ENCODE data around the gene ADARB1. TPM values are rescaled to one million over a fixed set of nuclear protein-coding genes. Genes with fewer than 3 reads are reported as not detected.
"Not testable (repeated sequence)": the region's sequence is repeated elsewhere in the genome, so short reads cannot be mapped to it uniquely, and the experiment has no call there.

ADARB1 gene, protein sequence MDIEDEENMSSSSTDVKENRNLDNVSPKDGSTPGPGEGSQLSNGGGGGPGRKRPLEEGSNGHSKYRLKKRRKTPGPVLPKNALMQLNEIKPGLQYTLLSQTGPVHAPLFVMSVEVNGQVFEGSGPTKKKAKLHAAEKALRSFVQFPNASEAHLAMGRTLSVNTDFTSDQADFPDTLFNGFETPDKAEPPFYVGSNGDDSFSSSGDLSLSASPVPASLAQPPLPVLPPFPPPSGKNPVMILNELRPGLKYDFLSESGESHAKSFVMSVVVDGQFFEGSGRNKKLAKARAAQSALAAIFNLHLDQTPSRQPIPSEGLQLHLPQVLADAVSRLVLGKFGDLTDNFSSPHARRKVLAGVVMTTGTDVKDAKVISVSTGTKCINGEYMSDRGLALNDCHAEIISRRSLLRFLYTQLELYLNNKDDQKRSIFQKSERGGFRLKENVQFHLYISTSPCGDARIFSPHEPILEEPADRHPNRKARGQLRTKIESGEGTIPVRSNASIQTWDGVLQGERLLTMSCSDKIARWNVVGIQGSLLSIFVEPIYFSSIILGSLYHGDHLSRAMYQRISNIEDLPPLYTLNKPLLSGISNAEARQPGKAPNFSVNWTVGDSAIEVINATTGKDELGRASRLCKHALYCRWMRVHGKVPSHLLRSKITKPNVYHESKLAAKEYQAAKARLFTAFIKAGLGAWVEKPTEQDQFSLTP
- 5.0 and 5.9 TPM in 2 replicates for total RNA-seq (2014; rRNA removed; shearing (Covaris generic))

- peak; percentile 36 for DNase-seq (ENCODE audit: low read depth)
Observed at GRCh38 chr21:45074048-45074817, at the start of gene ADARB1. Gene ADARB1, plus strand, starts transcription at chr21:45074580. Its CDS starts 97,077 bp downstream, at chr21:45171657.

GRCh38 chr21:45026066-45026745, 48.2 kb upstream of the ADARB1 start:
- DNase-seq (ENCODE audit: low read depth) = no peak

DNA sequence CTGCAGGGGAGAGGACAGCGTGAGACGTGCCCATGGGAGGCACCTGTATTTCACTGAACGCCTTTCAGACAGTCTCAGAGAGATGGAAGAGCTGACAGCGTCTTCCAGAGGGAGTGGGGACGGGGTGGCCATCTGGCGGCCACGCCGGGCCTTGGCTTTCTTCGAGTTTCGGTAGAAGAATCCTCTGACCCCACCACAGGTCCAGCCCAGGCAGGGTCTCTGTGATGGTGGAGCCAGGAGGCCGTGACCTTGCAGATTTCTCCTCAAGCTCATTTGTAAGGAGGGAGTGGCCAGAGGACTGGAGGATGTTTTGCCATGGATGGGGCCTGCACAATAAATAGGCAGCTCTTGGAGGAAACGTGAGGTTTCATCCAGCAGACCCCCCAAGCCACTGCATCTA, 47.6 kb upstream of the ADARB1 start:
- no peak for DNase-seq (ENCODE audit: low read depth)

DNA sequence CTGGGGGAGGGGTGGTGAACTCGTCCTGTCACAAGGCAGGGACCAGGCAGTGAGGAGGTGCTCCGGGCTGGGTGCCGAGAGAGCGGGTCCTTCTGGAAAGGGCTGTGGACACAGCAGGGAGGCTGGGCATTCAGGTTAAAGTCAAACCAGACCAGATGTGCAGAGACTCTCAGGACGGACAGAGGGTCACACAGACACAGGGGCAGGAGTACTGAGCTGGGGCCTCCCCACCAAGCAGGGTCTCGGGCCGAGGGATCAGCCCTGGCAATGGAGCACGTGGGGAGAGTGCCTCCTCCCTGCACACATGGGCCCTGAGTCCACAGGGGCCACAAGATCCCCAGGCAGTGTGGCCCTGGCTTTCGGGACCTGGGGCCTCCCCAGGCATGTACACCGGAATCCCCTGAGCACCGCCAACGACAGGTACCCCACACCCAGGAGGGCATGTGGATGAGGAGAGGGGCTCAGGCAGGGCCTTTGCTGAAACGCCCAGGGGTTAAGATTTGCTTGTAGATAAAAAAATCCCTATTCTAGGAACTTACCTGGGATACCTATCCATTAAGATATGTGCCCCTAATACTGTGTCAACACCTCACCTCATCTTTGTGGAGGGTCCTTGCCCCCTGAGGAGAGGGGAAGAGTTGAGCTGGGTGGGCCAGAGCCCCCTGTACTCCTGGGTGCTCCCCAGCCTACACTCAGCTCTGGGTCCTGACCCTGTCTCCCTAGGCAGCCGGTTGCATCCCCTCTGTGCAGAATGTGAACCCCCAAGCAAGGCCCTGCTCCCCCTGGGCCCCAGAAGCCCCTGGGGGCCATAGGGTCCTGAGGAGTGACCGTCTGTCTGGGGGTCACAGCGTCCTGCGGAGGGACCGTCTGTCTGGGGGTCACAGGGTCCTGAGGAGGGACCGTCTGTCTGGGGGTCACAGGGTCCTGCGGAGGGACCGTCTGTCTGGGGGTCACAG, 46.9 kb upstream of the ADARB1 start:
- DNase-seq (ENCODE audit: low read depth) = no peak

DNA sequence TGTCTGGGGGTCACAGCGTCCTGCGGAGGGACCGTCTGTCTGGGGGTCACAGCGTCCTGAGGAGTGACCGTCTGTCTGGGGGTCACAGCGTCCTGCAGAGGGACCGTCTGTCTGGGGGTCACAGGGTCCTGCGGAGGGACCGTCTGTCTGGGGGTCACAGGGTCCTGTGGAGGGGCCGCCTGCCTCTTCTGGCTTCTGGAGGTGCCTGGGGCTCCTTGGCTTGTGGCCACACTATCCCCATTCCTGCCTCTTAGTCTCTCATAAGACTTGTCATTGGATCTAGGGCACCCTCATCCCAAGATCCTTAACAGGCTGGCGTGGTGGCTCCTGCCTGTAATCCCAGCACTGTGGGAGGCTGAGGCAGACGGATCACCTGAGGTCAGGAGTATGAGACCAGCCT, 45.7 kb upstream of the ADARB1 start:
- DNase-seq (ENCODE audit: low read depth) = not testable (repeated sequence)

GRCh38 chr21:45029298-45029947, 45.0 kb upstream of the ADARB1 start:
- DNase-seq (ENCODE audit: low read depth) = no peak

DNA sequence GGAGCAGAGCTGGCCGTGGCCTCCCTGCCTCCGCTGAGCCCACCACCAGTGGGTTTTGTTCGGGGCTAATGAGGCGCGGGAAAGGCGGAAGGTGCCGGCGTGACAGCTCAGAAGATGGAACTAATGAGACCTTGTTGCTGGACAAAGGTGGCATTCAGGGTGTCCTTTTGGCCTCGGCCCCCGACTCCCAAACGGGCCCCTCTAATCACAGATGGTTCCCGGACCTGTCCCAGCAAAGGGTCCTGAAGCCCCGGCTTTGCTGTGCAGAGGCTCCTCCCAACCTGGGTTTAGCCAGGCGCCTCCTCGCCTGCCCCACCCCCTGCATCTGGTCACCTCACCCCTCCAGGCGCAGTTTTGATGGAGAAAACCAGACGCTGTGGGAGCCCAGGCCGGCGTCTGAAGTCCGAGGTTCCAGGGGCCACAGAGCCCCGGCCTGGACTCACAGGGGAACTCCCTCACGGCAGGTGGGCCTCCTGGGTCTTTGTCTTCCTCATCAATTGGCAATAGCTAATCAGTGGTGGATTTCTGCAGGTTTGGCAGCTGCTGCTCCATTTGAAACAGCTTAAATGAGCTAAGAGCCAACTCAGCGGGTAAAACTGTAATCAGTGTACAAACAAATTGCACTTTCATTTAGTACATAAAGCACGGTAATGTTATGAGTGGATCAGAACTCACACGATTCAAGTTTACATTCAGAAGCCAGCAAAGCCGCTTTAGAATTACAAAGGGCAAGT, 44.3 kb upstream of the ADARB1 start:
- DNase-seq (ENCODE audit: low read depth) = no peak

DNA sequence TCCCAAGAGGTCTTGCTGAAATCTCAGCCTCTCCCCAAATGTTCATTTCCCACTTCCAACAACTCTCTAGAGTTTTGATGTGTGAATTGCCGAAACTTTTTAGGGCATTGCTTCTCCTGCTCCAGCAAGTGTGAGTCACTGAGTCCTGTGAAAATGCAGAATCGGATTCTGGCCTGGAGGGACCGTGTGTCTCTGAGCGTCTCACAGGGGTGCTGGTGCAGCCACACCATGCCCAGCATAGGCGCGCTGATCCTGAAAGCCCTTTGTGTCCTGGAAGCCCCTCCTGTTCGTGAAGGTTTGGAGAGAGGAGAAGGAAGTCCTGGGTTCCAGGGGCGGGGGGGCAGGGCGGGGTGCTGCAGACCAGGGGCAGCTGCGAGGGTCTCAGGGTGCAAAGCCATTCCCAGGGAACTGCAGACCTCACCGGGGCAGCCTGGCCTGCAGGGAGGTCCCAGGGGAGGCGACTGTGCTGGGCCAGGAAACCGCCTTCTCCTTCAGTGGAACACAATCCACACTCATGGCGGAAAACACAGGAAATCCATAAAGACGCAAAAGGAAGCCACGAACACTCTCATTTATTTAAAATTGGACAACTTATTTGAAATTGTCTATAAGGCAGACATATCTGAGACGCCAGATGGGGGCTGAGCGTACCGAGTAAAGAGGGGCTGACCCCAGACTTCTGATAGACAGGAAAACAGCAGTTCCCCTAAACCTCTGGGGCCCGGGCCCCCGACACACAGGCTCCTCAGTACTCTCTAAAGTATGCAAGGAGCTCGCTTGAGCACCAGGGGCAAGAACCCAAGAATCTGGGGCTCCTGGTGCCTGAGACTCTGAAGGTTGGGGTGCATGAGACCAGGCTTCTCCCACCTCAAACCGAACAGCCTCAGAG, 43.5 kb upstream of the ADARB1 start:
- DNase-seq (ENCODE audit: low read depth) = no peak

GRCh38 chr21:45031571-45032191, 42.7 kb upstream of the ADARB1 start:
- DNase-seq (ENCODE audit: low read depth) = no peak

- DNase-seq (ENCODE audit: low read depth) = no peak
Observed at GRCh38 chr21:45032332-45032731, 42.0 kb upstream of the ADARB1 start.

GRCh38 chr21:45032977-45033710, 41.2 kb upstream of the ADARB1 start:
- DNase-seq (ENCODE audit: low read depth) = no peak

GRCh38 chr21:45033791-45034555, 40.4 kb upstream of the ADARB1 start:
- DNase-seq (ENCODE audit: low read depth) = no peak

- no peak for DNase-seq (ENCODE audit: low read depth)
Observed at GRCh38 chr21:45034556-45035476, 39.6 kb upstream of the ADARB1 start.

DNA sequence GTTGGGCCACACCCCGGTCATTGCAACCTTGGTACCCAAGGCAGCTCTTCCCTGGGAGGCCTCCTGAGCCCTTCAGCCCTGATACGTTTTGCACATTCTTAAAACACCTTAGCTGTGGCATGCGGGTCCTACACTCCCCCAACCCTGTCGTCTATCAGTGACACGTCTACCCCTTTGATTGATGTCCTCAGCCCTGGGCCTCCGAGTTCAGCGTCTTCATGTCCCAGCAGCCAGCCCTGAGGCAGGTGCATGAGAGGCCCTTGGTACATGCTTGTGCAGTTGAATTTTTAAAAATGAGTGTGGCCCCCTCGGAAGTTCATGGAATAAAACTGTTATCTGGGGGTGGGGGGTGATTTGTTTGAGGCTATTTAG, 38.9 kb upstream of the ADARB1 start:
- no peak for DNase-seq (ENCODE audit: low read depth)

DNA sequence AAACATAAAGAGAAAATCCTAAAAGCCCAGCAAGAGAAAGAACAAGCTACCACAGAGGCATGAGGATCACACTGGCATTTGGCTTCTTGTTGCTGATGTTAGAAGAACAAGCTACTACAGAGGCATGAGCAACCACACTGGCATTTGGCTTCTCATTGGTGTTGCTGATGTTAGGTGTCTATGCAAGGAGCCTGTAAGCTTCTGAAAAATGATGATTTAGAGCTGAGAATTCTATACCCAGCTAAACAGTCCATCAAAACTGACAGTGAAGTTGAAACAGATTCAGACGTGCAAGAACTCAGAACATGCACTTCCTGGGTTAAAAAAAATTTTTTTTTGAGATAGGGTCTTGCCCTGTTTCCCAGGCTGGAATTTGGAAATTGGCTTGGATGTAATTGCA, 37.8 kb upstream of the ADARB1 start:
- no peak for DNase-seq (ENCODE audit: low read depth)
